HG03066 (cell line): Measurements from ENCODE around the gene DDHD1.
"Not testable (repeated sequence)": the region's sequence is repeated elsewhere in the genome, so short reads cannot be mapped to it uniquely, and the experiment has no call there.

ENCODE experiments used
- ATAC-seq: cut with Tn5 transposase; IDR thresholded peaks from one replicate; pipeline ENCODE4 v1.9.1; 2021; ENCODE audit warnings: low read depth; ENCODE audit not compliant: unreplicated experiment

DDHD1 gene

GRCh38 chr14:53152184-53152886 is 788 bp downstream of the DDHD1 start:
- ATAC-seq, result peak; percentile 23

GRCh38 chr14:53151523-53152183 is 1.5 kb downstream of the DDHD1 start:
- peak; percentile 0 for ATAC-seq

GRCh38 chr14:53149668-53150316 is 3.3 kb downstream of the DDHD1 start:
- ATAC-seq, result no peak

- ATAC-seq, result no peak
Observed at GRCh38 chr14:53148671-53149070, 4.5 kb downstream of the DDHD1 start.

- ATAC-seq, result no peak
Observed at GRCh38 chr14:53147893-53148292, 5.2 kb downstream of the DDHD1 start.

- peak; percentile 43 for ATAC-seq
Observed at GRCh38 chr14:53147208-53147607, 5.9 kb downstream of the DDHD1 start.

GRCh38 chr14:53146739-53147138 is 6.4 kb downstream of the DDHD1 start:
- ATAC-seq, result no peak

GRCh38 chr14:53144244-53144643 is 8.9 kb downstream of the DDHD1 start:
- peak; percentile 65 for ATAC-seq

GRCh38 chr14:53140585-53140984 is 12.5 kb downstream of the DDHD1 start:
- no peak for ATAC-seq

GRCh38 chr14:53137568-53138203 is 15.4 kb downstream of the DDHD1 start:
- ATAC-seq, result no peak

GRCh38 chr14:53130491-53130890 is 22.6 kb downstream of the DDHD1 start:
- ATAC-seq, result not testable (repeated sequence)

GRCh38 chr14:53128303-53129028 is 24.7 kb downstream of the DDHD1 start:
- no peak for ATAC-seq

- ATAC-seq, result no peak
Observed at GRCh38 chr14:53127832-53128231, 25.3 kb downstream of the DDHD1 start.

- ATAC-seq, result no peak
Observed at GRCh38 chr14:53127151-53127550, 26.0 kb downstream of the DDHD1 start.

GRCh38 chr14:53126731-53127130 is 26.4 kb downstream of the DDHD1 start:
- ATAC-seq, result no peak

- ATAC-seq, result no peak
Observed at GRCh38 chr14:53124786-53125185, 28.3 kb downstream of the DDHD1 start.

- ATAC-seq, result not testable (repeated sequence)
Observed at GRCh38 chr14:53121419-53121818, 31.7 kb downstream of the DDHD1 start.

GRCh38 chr14:53117479-53117878 is 35.6 kb downstream of the DDHD1 start:
- ATAC-seq, result not testable (repeated sequence)

- no peak for ATAC-seq
Observed at GRCh38 chr14:53113989-53114388, 39.1 kb downstream of the DDHD1 start.

GRCh38 chr14:53110096-53110495 is 43.0 kb downstream of the DDHD1 start:
- ATAC-seq, result no peak
